Activated naive CD4-positive, alpha-beta T cell treated with anti-CD3 and anti-CD28 coated beads for 36 hours (primary cell): ENCODE data around the gene CPN2. TPM values are rescaled to one million over a fixed set of nuclear protein-coding genes. Genes with fewer than 3 reads are reported as not detected.

Experiments used
- CTCF ChIA-PET: fragments of 350-600 bp; sonication (Branson Sonifier 250); formaldehyde crosslinking; loops from one replicate; lab custom pipeline; 2021; ENCODE audit warnings: antibody characterized with exemption; lab: Charles Lee
- DNase-seq: peaks from one replicate; pipeline ENCODE4 v3.0.0-alpha.2; 2020
- H3K27ac Mint-ChIP-seq: one replicate; pipeline ENCODE4 v1.8.0; 2021; ENCODE audit warnings: mild to moderate bottlenecking, mixed read lengths
- H3K27me3 Mint-ChIP-seq: one replicate; pipeline ENCODE4 v1.8.0; 2021; ENCODE audit warnings: low read depth, mixed read lengths
- H3K36me3 Mint-ChIP-seq: one replicate; pipeline ENCODE4 v1.8.0; 2021; ENCODE audit warnings: low read depth, mixed read lengths
- H3K4me1 Mint-ChIP-seq: one replicate; pipeline ENCODE4 v1.8.0; 2021; ENCODE audit warnings: low read depth, mixed read lengths
- H3K4me3 Mint-ChIP-seq: one replicate; pipeline ENCODE4 v1.8.0; 2021; ENCODE audit warnings: mild to moderate bottlenecking, moderate library complexity, mixed read lengths
- H3K9me3 Mint-ChIP-seq: one replicate; pipeline ENCODE4 v1.8.0; 2021; ENCODE audit warnings: mixed read lengths
- intact Hi-C: fragments of 100-400 bp; cut with micrococcal nuclease; formaldehyde crosslinking; loops from one replicate; pipeline ENCODE4 v1.15.1; 2023
- total RNA-seq, 2 experiments: library from RNA; stranded (reverse); gene quantifications; one replicate each; pipeline ENCODE4 v1.2.3, GENCODE V29; 2021

The CPN2 gene
- total RNA-seq, 2 experiments from 2014 or later: not detected

GRCh38 chr3:194365978-194366490 lies 14.9 kb upstream of the CPN2 start:
- intact Hi-C loops: no loop called here
- Mint-ChIP-seq H3K27ac (no peak overlapping the region), H3K36me3 (no peaks in the 10 kb centered on the region), H3K4me1 (peaks cover 2% of the 10 kb centered on the region), H3K27me3 (peaks cover 21% of the 10 kb centered on the region), H3K4me3 (no peak overlapping the region), H3K9me3 (no peaks in the 10 kb centered on the region)
- no peak for DNase-seq
- CTCF ChIA-PET: interaction anchor here (0.6 kb wide), 1 partner anchor 11 kb away, joined by 4 read pairs; no protein-coding TSS in a partner anchor

- Mint-ChIP-seq H3K9me3 (no peaks in the 10 kb centered on the region), H3K4me1 (peaks cover 2% of the 10 kb centered on the region), H3K4me3 (no peak overlapping the region), H3K27ac (no peak overlapping the region), H3K27me3 (peaks cover 18% of the 10 kb centered on the region), H3K36me3 (no peaks in the 10 kb centered on the region)
- CTCF ChIA-PET: interaction anchor here (0.6 kb wide), 1 partner anchor 11 kb away, joined by 4 read pairs; no protein-coding TSS in a partner anchor
- no peak for DNase-seq
- intact Hi-C loops: no loop called here
Measured at GRCh38 chr3:194365526-194365925, 14.4 kb upstream of the CPN2 start.

GRCh38 chr3:194364652-194365434 lies 13.7 kb upstream of the CPN2 start:
- intact Hi-C loops: no loop called here
- Mint-ChIP-seq H3K9me3 (no peaks in the 10 kb centered on the region), H3K4me1 (peaks cover under 1% of the 10 kb centered on the region), H3K36me3 (no peaks in the 10 kb centered on the region), H3K27ac (no peak overlapping the region), H3K4me3 (no peak overlapping the region), H3K27me3 (peaks cover 17% of the 10 kb centered on the region)
- no peak for DNase-seq
- CTCF ChIA-PET: interaction anchor here (0.9 kb wide), 1 partner anchor 41 kb away, joined by 3 read pairs; no protein-coding TSS in a partner anchor

- intact Hi-C loops: no loop called here
- no peak for DNase-seq
- no peak overlapping the region for H3K4me3 Mint-ChIP-seq
- H3K36me3 Mint-ChIP-seq: no peaks in the 10 kb centered on the region
- CTCF ChIA-PET: interaction anchor here (0.9 kb wide), 2 partner anchors 21 to 41 kb away, joined by 3 read pairs; no protein-coding TSS in a partner anchor
- H3K27ac Mint-ChIP-seq: no peak overlapping the region
- no peaks in the 10 kb centered on the region for H3K4me1 Mint-ChIP-seq
- no peaks in the 10 kb centered on the region for H3K9me3 Mint-ChIP-seq
- peaks cover 12% of the 10 kb centered on the region for H3K27me3 Mint-ChIP-seq
Measured at GRCh38 chr3:194364314-194364651, 13.2 kb upstream of the CPN2 start.

GRCh38 chr3:194360568-194360967 lies 9.4 kb upstream of the CPN2 start:
- intact Hi-C loops: no loop called here

GRCh38 chr3:194357681-194358080 lies 6.6 kb upstream of the CPN2 start:
- H3K9me3 Mint-ChIP-seq: no peaks in the 10 kb centered on the region
- H3K4me3 Mint-ChIP-seq: no peak overlapping the region
- CTCF ChIA-PET: interaction anchor here (0.8 to 2.3 kb wide), 3 partner anchors 14 to 44 kb away, joined by 4 to 8 read pairs (median 5); no protein-coding TSS in a partner anchor
- H3K36me3 Mint-ChIP-seq: no peaks in the 10 kb centered on the region
- no peaks in the 10 kb centered on the region for H3K4me1 Mint-ChIP-seq
- H3K27me3 Mint-ChIP-seq: no peaks in the 10 kb centered on the region
- no peak for DNase-seq
- H3K27ac Mint-ChIP-seq: no peak overlapping the region
- intact Hi-C loops: no loop called here

More at GRCh38 chr3:194360568-194360967, 9.4 kb upstream of the CPN2 start:
- Mint-ChIP-seq H3K27me3 (no peaks in the 10 kb centered on the region), H3K36me3 (no peaks in the 10 kb centered on the region), H3K27ac (no peak overlapping the region), H3K9me3 (no peaks in the 10 kb centered on the region), H3K4me3 (no peak overlapping the region), H3K4me1 (no peaks in the 10 kb centered on the region)
- CTCF ChIA-PET: no interaction called here
- no peak for DNase-seq

GRCh38 chr3:194355379-194355778 lies 4.3 kb upstream of the CPN2 start:
- no peak overlapping the region for H3K4me3 Mint-ChIP-seq
- CTCF ChIA-PET: interaction anchor here (0.6 to 1.4 kb wide), 4 partner anchors 9 to 47 kb away, joined by 3 to 9 read pairs (median 5); no protein-coding TSS in a partner anchor
- no peaks in the 10 kb centered on the region for H3K36me3 Mint-ChIP-seq
- H3K27ac Mint-ChIP-seq: no peak overlapping the region
- DNase-seq: no peak
- H3K27me3 Mint-ChIP-seq: no peaks in the 10 kb centered on the region
- no peaks in the 10 kb centered on the region for H3K9me3 Mint-ChIP-seq
- H3K4me1 Mint-ChIP-seq: no peaks in the 10 kb centered on the region
- intact Hi-C loops: no loop called here

- DNase-seq: no peak
- Mint-ChIP-seq H3K9me3 (no peaks in the 10 kb centered on the region), H3K27ac (no peak overlapping the region), H3K27me3 (no peaks in the 10 kb centered on the region), H3K4me1 (no peaks in the 10 kb centered on the region), H3K36me3 (no peaks in the 10 kb centered on the region), H3K4me3 (no peak overlapping the region)
- CTCF ChIA-PET: no interaction called here
- intact Hi-C loops: no loop called here
Measured at GRCh38 chr3:194354315-194354714, 3.2 kb upstream of the CPN2 start.

GRCh38 chr3:194352667-194353246 lies 1.6 kb upstream of the CPN2 start:
- no peak overlapping the region for H3K4me3 Mint-ChIP-seq
- DNase-seq: no peak
- H3K9me3 Mint-ChIP-seq: no peaks in the 10 kb centered on the region
- no peaks in the 10 kb centered on the region for H3K27me3 Mint-ChIP-seq
- H3K4me1 Mint-ChIP-seq: no peaks in the 10 kb centered on the region
- no peaks in the 10 kb centered on the region for H3K36me3 Mint-ChIP-seq
- CTCF ChIA-PET: no interaction called here
- intact Hi-C loops: no loop called here
- no peak overlapping the region for H3K27ac Mint-ChIP-seq

- H3K27ac Mint-ChIP-seq: no peak overlapping the region
- CTCF ChIA-PET: interaction anchor here (0.6 kb wide), 1 partner anchor 162 kb away, joined by 4 read pairs; no protein-coding TSS in a partner anchor
- no peaks in the 10 kb centered on the region for H3K27me3 Mint-ChIP-seq
- intact Hi-C loops: no loop called here
- no peaks in the 10 kb centered on the region for H3K4me1 Mint-ChIP-seq
- no peak for DNase-seq
- H3K9me3 Mint-ChIP-seq: no peaks in the 10 kb centered on the region
- no peaks in the 10 kb centered on the region for H3K36me3 Mint-ChIP-seq
- no peak overlapping the region for H3K4me3 Mint-ChIP-seq
Measured at GRCh38 chr3:194351952-194352536, 916 bp upstream of the CPN2 start.

GRCh38 chr3:194350726-194351071 lies 429 bp downstream of the CPN2 start:
- Mint-ChIP-seq H3K4me3 (no peak overlapping the region), H3K36me3 (no peaks in the 10 kb centered on the region), H3K4me1 (no peaks in the 10 kb centered on the region), H3K27ac (no peak overlapping the region), H3K27me3 (no peaks in the 10 kb centered on the region), H3K9me3 (no peaks in the 10 kb centered on the region)
- intact Hi-C loops: no loop called here
- CTCF ChIA-PET: no interaction called here
- DNase-seq: no peak

- Mint-ChIP-seq H3K36me3 (no peaks in the 10 kb centered on the region), H3K27me3 (no peaks in the 10 kb centered on the region), H3K9me3 (no peaks in the 10 kb centered on the region), H3K27ac (no peak overlapping the region), H3K4me1 (no peaks in the 10 kb centered on the region), H3K4me3 (no peak overlapping the region)
- intact Hi-C loops: no loop called here
- DNase-seq: no peak
- CTCF ChIA-PET: no interaction called here
Measured at GRCh38 chr3:194348354-194348753, 2.8 kb downstream of the CPN2 start.
